GM12878 (cell line): ENCODE data around the gene CDH4.

ENCODE experiments used
- CREB1 ChIP-seq: IDR thresholded peaks from 2 replicates; pipeline ENCODE4 v1.6.1; 2012; ENCODE audit warnings: low read depth, mild to moderate bottlenecking, inconsistent platforms
- CTCF ChIP-seq, 3 experiments: IDR thresholded peaks in 2 of 3; conservative IDR thresholded peaks in 1 of 3; 2 replicates each; pipeline ENCODE4 v1.5.1; 2011; ENCODE audit warnings: low read depth in 3 of 3, low read length in 3 of 3, mild to moderate bottlenecking in 3 of 3, control low read depth in 2 of 3, moderate library complexity in 2 of 3, inconsistent platforms in 1 of 3, mixed read lengths in 1 of 3; ENCODE audit not compliant: control insufficient read depth in 2 of 3, insufficient read depth in 1 of 3; ENCODE audit errors: extremely low read depth in 1 of 3
- EP300 ChIP-seq, 2 experiments: fragments of 150-350 bp in 1 of 2; IDR thresholded peaks; 2 replicates each; pipeline ENCODE4 v1.6.1; 2011 to 2012; ENCODE audit warnings: low read depth in 2 of 2, low read length in 2 of 2, borderline replicate concordance in 1 of 2, improper control_type of control experiment in 1 of 2, inconsistent platforms in 1 of 2; ENCODE audit not compliant: control insufficient read depth in 1 of 2
- ETV6 ChIP-seq, 2 experiments: fragments of 450-650 bp in 1 of 2; IDR thresholded peaks in 1 of 2; conservative IDR thresholded peaks in 1 of 2; 2 replicates each; pipeline ENCODE4 v1.6.1; 2014; ENCODE audit warnings: antibody characterized with exemption in 1 of 2, borderline replicate concordance in 1 of 2, low read depth in 1 of 2, mild to moderate bottlenecking in 1 of 2, moderate library complexity in 1 of 2
- EZH2 ChIP-seq: IDR thresholded peaks from 2 replicates; pipeline ENCODE4 v1.6.1; 2012; ENCODE audit warnings: low read depth, mild to moderate bottlenecking, control low read depth, inconsistent platforms, low read length, borderline replicate concordance; ENCODE audit not compliant: control insufficient read depth
- FOXM1 ChIP-seq: IDR thresholded peaks from 2 replicates; pipeline ENCODE4 v1.6.1; 2012; ENCODE audit warnings: low read depth, mild to moderate bottlenecking, inconsistent platforms, low read length, moderate library complexity
- HDGF ChIP-seq: fragments of 450-650 bp; IDR thresholded peaks from 2 replicates; pipeline ENCODE4 v1.6.1; 2016; ENCODE audit warnings: antibody characterized with exemption
- NFYB ChIP-seq: IDR thresholded peaks from 2 replicates; pipeline ENCODE4 v1.6.1; 2011; ENCODE audit warnings: low read depth, mild to moderate bottlenecking, low read length, improper control_type of control experiment, moderate library complexity; ENCODE audit not compliant: insufficient read depth
- PKNOX1 ChIP-seq: fragments of 450-650 bp; IDR thresholded peaks from 2 replicates; pipeline ENCODE4 v1.6.1; 2016; ENCODE audit warnings: mild to moderate bottlenecking
- POLR2AphosphoS5 ChIP-seq: IDR thresholded peaks from 2 replicates; pipeline ENCODE4 v1.6.1; 2011; ENCODE audit warnings: mild to moderate bottlenecking, low read length, inconsistent platforms
- RFX5 ChIP-seq: IDR thresholded peaks from 2 replicates; pipeline ENCODE4 v1.6.1; 2011; ENCODE audit warnings: low read depth, low read length, improper control_type of control experiment
- STAT3 ChIP-seq: IDR thresholded peaks from 2 replicates; pipeline ENCODE4 v1.6.1; 2011; ENCODE audit warnings: low read depth, low read length, improper control_type of control experiment
- YY1 ChIP-seq: IDR thresholded peaks from 2 replicates; pipeline ENCODE4 v1.6.1; 2011; ENCODE audit warnings: low read depth, mild to moderate bottlenecking, low read length
- ZNF274 ChIP-seq: IDR thresholded peaks from one replicate; pipeline ENCODE4 v1.8.0; 2011; ENCODE audit not compliant: insufficient read length, insufficient read depth

GRCh38 chr20:61460261-61461052 is 208.4 kb downstream of the CDH4 start:
- TF ChIP-seq CREB1 (no peak), ZNF274 (no peak), EZH2 (no peak), YY1 (no peak), EP300 (IDR thresholded peaks at IDR 0.05; ENCODE audit: borderline replicate concordance in 1 of 2, control insufficient read depth in 1 of 2, low read depth in 2 of 2, low read length in 2 of 2) (no peak), RFX5 (no peak), CTCF (IDR thresholded peaks at IDR 0.05 in 2 of 3, conservative IDR thresholded peaks at IDR 0.05 in 1 of 3; ENCODE audit: control insufficient read depth in 2 of 3, extremely low read depth in 1 of 3, insufficient read depth in 1 of 3, low read depth in 3 of 3, low read length in 3 of 3) (no peak), PKNOX1 (no peak), STAT3 (no peak), NFYB (no peak), FOXM1 (no peak), ETV6 (conservative IDR thresholded peaks at IDR 0.05 in 1 of 2, IDR thresholded peaks at IDR 0.05 in 1 of 2; ENCODE audit: borderline replicate concordance in 1 of 2, low read depth in 1 of 2) (no peak), POLR2AphosphoS5 (no peak), HDGF (no peak)
